Activated CD4-positive, CD25-positive, alpha-beta regulatory T cell treated with anti-CD3 and anti-CD28 coated beads, Interleukin-2, amount 50 U/mL, for 72 hours (primary cell): Measurements from ENCODE around the gene CEP120.

Source experiments
- DNase-seq: peaks from one replicate; pipeline ENCODE4 v3.0.0; 2021

CEP120 gene

GRCh38 chr5:123297198-123297831 lies 125.9 kb downstream of the CEP120 start:
- DNase-seq: no peak
